Upper lobe of right lung (tissue), 1 donor: ENCODE measurements around the gene DCUN1D4. TPM values are rescaled to one million over a fixed set of nuclear protein-coding genes. Genes with fewer than 3 reads are reported as not detected.

Experiments
- ATAC-seq: fragments of 200-7000 bp; cut with Tn5 transposase; one replicate; pipeline ENCODE4 v1.9.1; 2020; ENCODE audit warnings: mild to moderate bottlenecking, moderate library complexity
- DNase-seq: peaks from one replicate; pipeline ENCODE4 v3.0.0-alpha.2; 2020
- H3K27ac ChIP-seq: fragments of 200-600 bp; one replicate; pipeline ENCODE4 v1.8.0; 2022
- H3K27me3 ChIP-seq: fragments of 200-600 bp; one replicate; pipeline ENCODE4 v1.8.0; 2022; ENCODE audit warnings: mild to moderate bottlenecking
- H3K36me3 ChIP-seq: fragments of 200-600 bp; one replicate; pipeline ENCODE4 v1.8.0; 2022
- H3K4me1 ChIP-seq: fragments of 200-600 bp; one replicate; pipeline ENCODE4 v1.8.0; 2022
- H3K4me3 ChIP-seq: fragments of 200-600 bp; one replicate; pipeline ENCODE4 v1.8.0; 2022; ENCODE audit warnings: mild to moderate bottlenecking
- H3K9me3 ChIP-seq: fragments of 200-600 bp; one replicate; pipeline ENCODE4 v1.8.0; 2022
- intact Hi-C: fragments of 100-400 bp; cut with DNase I; formaldehyde crosslinking; loops from one replicate; pipeline ENCODE4 v1.11.0; 2022
- long read RNA-seq: library from polyadenylated mRNA; unstranded; transcript quantifications from one replicate; pipeline ENCODE4 v2.0.0, GENCODE V29; 2021
- total RNA-seq: library from RNA; stranded (reverse); fragmentation: NEBNext Ultra II Directional; extraction: Animal tissue kit (Norgen Biotek cat#: 25700); gene quantifications from one replicate; pipeline ENCODE4 v1.2.1, GENCODE V29; 2021
- TF ChIP-seq, protein P1 (sequence below): fragments of 200-600 bp; IDR thresholded peaks from one replicate; pipeline ENCODE4 v1.8.0; 2022; ENCODE audit warnings: antibody characterized with exemption
- donor health status: DM: no; HTN: yes; CAD: no; lungs with severe emphysema.

Gene DCUN1D4
- 42.7 TPM for total RNA-seq
- long read RNA-seq, full-length matches to known transcripts, result 29 of 45 reads
- long read RNA-seq, partial matches to known transcripts, result 2 of 45 reads
- long read RNA-seq, other reads (novel, unspliced or antisense), result 14 of 45 reads

DNA sequence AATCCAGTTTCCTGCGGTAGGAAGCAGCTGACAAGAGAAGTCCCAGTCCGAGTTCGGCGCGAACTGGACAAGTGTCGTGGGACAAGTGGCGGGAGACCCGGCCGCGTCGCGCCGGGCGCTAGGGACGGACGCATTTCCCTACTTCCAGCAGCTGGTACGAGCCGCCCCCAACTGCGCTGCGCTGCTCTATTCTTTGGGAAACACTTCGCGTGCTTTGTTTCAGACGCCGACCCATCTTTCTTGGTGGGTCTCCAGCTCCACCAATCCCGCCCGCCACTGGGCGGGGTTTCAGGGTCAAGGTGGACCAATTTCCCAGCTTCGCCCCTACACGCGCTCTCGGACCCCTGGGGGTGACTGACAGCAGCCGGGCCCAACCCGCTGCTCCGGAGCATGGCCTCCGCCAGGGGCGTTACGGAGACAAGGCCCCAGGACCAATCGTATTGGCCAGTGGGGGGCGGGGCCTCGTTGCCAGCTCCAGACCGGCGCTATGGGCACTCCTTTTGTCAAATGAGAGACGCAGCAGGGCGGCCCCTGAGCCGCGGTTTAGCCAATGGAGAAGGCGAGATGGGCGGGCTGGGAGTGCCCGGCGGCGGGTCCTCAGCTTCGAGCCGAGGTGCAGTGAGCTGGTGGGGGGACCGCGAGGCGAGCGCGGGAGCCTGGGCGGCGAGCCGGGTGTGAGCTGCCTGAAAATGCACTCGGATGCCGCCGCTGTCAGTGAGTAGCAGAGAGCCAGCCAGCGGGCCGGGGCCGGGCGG, at the start of gene DCUN1D4:
Gene DCUN1D4, plus strand, starts transcription at position 600 of the 755 bp plus-strand sequence. Its CDS starts 90 bp downstream, at position 690.
- peak within 1 kb of the TSS; percentile 79 for H3K4me3 ChIP-seq
- peaks cover 12% of the 10 kb centered on the region for H3K4me1 ChIP-seq
- ATAC-seq (peak; percentile 95), DNase-seq (peak; percentile 100)
- no peaks in the 10 kb centered on the region for H3K9me3 ChIP-seq
- no peaks in the 10 kb centered on the region for H3K36me3 ChIP-seq
- intact Hi-C loops, result no loop called here
- TF ChIP-seq, protein P1, sequence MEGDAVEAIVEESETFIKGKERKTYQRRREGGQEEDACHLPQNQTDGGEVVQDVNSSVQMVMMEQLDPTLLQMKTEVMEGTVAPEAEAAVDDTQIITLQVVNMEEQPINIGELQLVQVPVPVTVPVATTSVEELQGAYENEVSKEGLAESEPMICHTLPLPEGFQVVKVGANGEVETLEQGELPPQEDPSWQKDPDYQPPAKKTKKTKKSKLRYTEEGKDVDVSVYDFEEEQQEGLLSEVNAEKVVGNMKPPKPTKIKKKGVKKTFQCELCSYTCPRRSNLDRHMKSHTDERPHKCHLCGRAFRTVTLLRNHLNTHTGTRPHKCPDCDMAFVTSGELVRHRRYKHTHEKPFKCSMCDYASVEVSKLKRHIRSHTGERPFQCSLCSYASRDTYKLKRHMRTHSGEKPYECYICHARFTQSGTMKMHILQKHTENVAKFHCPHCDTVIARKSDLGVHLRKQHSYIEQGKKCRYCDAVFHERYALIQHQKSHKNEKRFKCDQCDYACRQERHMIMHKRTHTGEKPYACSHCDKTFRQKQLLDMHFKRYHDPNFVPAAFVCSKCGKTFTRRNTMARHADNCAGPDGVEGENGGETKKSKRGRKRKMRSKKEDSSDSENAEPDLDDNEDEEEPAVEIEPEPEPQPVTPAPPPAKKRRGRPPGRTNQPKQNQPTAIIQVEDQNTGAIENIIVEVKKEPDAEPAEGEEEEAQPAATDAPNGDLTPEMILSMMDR, result peak; percentile 50
- H3K27ac ChIP-seq, result peak within 1 kb of the TSS; percentile 86
- no peaks in the 10 kb centered on the region for H3K27me3 ChIP-seq

DNA sequence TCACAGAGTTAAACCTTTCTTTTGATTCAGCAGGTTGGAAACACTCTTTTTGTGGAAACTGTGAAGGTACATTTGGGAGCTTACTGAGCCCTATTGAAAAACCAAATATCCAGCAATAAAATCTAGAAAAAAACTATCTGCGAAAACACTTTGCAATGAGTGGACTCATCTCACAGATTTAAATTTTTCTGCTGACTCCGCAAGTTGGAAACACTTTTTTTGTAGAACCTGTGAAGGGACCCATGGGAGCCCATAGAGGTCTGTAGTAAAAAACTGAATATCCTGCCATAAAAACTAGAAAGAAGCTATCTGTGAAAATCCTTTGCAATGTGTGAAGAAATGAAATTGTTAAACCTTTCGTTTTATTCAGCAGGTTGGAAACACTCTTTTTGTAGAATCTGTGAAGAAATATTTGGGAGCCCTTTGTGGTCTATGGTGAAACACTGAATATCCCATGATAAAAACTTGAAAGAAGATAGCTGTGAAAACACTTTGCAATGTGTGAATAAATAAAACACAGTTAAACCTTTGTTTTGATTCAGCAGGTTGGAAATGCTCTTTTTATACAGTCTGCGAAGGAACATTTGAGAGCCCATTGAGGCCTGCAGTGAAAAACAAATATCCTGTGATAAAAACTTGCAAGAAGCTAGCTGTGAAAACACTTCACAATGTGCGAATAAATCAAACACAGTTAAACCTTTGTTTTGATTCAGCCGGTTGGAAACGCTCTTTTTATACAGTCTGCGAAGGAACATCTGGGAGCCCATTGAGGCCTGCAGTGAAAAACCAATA, 22.3 kb upstream of the DCUN1D4 start:
- TF ChIP-seq, protein P1, result no peak
- Histone ChIP-seq H3K27me3 (no peaks in the 10 kb centered on the region), H3K27ac (no peak overlapping the region), H3K4me3 (no peak overlapping the region), H3K4me1 (no peaks in the 10 kb centered on the region), H3K36me3 (no peaks in the 10 kb centered on the region), H3K9me3 (peaks cover 8% of the 10 kb centered on the region)
- no peak for ATAC-seq
- no peak for DNase-seq
- intact Hi-C loops, result no loop called here

DNA sequence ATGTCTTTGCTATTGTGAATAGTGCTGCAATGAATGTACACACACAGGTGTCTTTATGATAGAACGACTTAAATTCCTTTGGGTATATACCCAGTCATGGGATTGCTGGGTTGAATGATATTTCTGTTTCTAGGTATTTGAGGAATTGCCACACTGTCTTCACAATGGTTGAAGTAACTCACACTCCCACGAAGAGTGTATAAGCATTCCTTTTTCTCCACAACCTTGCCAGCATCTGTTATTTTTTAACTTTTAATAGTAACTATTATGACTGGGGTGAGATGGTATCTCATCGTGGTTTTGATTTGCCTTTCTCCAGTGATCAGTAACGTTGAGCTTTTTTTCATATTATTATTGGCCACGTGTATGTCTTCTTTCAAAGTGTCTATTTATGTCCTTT, 17.6 kb upstream of the DCUN1D4 start:
- intact Hi-C loops, result no loop called here
- Histone ChIP-seq H3K4me1 (no peaks in the 10 kb centered on the region), H3K36me3 (no peaks in the 10 kb centered on the region), H3K27ac (no peak overlapping the region), H3K27me3 (no peaks in the 10 kb centered on the region), H3K9me3 (peaks cover 7% of the 10 kb centered on the region), H3K4me3 (no peak overlapping the region)
- ATAC-seq, result no peak
- TF ChIP-seq, protein P1, result no peak
- DNase-seq, result no peak

DNA sequence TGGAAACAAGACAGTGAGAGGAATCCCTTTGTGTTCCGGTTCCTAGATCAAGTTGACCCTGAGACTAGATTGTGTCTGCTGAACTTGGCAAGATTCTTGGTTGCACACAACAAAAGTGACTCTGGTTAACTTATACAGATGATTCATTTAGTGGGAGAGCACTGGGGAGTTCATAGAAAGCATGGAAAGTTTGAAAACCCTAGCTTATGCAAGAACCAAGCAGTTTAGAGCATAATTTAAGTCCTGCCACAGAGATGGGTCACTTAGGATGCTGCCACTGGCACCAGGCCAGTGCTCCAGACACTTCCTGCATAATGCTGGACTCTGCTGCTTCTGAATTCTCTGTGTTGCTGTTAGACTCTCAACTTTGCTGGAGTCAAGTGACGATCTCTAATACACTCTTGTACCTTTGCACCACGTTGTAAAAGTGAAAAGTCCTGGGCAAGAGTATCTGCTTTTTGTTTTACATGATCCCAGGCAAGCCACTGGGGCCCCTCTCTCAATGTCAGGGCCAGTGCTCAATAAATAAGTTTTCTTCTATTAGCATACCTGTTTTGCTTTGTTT, 12.7 kb upstream of the DCUN1D4 start:
- ATAC-seq, result no peak
- intact Hi-C loops, result no loop called here
- TF ChIP-seq, protein P1, result no peak

DNA sequence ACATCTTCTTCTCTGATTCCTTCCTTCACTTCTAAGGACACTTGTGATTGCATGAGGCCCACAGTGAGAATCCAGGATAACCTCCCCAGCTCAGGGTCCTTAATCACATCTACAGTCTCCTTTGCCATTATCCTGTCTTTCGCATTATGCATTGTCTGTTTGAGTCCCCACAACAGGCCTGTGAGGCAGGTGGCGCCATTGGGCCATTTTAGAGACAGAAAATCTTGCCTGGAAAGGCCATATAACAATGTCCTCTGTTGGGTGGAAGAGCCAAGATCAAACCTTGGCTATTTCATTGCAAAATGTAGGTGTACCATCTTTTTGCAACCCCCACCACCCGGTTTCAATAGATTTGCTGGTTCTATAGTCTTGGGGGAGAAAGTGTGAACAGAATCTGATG, 11.8 kb upstream of the DCUN1D4 start:
- intact Hi-C loops, result no loop called here

More for the DNA sequence above, 12.7 kb upstream of the DCUN1D4 start:
- H3K4me1 ChIP-seq, result no peaks in the 10 kb centered on the region
- H3K9me3 ChIP-seq, result no peaks in the 10 kb centered on the region
- no peak for DNase-seq
- H3K4me3 ChIP-seq, result no peak overlapping the region
- no peaks in the 10 kb centered on the region for H3K36me3 ChIP-seq
- H3K27ac ChIP-seq, result no peak overlapping the region
- no peaks in the 10 kb centered on the region for H3K27me3 ChIP-seq

More for the DNA sequence above, 11.8 kb upstream of the DCUN1D4 start:
- Histone ChIP-seq H3K4me1 (no peaks in the 10 kb centered on the region), H3K4me3 (no peak overlapping the region), H3K27me3 (no peaks in the 10 kb centered on the region), H3K27ac (no peak overlapping the region), H3K36me3 (no peaks in the 10 kb centered on the region), H3K9me3 (no peaks in the 10 kb centered on the region)
- TF ChIP-seq, protein P1, result peak; percentile 69
- DNase-seq, result peak; percentile 73
- peak; percentile 85 for ATAC-seq
